SKM-1 treated with dmso at 0.1 percent for 144 hours (cell line): ENCODE data around the gene OTC.

Experiments used
- DNase-seq: peaks from one replicate; lab custom pipeline; 2025; ENCODE audit not compliant: unreplicated experiment; lab: John Stamatoyannopoulos, UW

The OTC gene

DNA sequence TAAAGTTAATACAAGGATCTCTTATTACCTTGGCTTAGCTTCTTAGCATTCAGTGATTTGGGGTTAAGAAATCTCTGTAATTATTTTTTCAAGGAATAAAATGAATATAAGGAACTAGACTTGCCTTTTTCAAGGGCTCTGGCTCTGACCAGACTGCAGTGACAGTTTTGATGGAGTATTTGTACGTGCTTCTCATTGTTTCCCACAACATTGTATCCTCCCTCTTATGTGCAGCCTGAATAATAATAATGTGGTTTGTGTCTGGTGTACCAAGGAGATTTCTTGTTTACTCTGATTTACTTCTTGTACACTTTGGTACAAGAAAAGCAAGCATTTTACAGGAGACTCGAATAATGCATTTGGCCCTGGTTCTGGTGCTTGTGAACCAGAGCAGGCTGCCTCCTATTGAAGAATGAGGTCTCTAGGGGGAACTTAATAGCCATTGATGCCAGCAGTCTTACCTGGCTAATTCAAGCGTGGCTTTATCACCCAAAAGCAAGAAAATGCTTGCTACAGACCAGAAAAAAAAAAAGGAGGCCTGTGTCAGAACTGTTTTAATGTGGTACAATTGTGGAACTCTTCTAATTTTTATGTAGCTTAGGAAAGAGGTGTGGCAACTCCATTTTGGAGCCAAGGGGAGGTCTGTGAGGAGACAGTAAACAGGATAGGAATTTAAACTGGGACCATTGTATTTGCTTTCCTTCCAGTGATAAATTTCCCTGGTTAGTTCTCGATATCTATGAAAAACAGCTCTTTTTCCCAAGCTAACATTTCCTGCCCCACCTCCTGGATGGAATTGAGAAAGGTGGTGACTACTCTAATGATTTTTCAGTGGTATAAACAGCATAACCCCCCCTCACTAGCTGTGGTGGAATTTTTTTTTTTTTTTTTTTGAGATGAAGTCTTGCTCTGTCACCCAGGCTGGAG is 5.6 kb downstream of the OTC start:
- no peak for DNase-seq

DNA sequence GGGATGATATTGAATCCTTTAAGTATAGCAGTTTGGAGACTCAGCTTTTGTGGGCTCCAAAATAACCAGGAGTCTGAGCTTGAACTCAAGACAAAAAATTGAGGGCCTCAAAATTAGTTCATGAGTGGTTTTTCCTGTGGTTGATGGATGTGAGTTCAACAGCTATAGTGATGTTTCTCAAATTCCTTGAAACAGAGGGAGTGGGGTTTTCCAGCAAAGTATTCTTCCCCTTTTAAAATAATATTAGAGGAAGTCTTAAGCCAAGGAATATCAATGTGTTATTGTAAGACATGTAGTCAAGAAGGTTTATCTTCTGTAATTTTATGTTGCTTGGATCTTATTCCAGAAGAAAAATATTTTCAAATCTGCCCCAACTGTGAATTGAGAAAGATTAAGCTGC is 10.6 kb downstream of the OTC start:
- no peak for DNase-seq

DNA sequence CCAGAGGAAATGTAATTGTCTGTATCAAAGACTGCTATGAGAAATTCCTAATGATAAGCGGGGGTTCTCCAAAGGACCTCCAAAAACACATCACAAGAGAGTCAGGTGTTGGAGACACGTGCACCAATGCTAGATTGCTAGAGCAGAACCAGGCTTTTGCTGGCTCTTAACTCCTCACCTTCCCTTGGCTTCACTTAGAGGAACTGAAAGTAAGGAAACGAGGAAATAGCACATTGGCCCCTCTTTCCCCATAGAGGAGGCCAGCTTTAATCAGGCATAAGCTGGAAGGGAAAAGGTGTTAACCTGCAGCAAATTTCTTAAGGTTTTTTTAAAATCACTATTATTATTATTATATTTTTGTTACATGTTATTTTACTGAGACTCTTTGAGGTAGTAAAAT is 13.6 kb downstream of the OTC start:
- peak; percentile 50 for DNase-seq

DNA sequence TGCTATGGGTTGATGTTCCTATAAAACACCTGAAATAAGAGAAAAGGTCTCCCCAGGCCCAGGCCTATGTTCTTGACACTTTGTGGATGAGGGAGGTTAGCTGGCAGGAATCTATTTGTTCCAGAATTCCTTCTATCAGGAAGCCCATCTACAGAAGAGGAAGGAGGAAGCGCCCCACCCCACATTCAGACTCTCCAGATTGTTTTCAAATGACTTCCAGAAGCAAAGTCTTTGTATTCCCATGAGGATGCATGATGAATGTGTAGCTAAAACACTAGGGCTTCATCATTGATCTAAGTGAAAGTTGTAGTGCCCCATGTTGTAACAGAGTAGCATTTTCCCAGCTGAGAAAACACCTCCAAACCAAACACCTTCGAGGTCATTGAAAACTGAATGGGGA is 16.4 kb downstream of the OTC start:
- DNase-seq, result no peak

DNA sequence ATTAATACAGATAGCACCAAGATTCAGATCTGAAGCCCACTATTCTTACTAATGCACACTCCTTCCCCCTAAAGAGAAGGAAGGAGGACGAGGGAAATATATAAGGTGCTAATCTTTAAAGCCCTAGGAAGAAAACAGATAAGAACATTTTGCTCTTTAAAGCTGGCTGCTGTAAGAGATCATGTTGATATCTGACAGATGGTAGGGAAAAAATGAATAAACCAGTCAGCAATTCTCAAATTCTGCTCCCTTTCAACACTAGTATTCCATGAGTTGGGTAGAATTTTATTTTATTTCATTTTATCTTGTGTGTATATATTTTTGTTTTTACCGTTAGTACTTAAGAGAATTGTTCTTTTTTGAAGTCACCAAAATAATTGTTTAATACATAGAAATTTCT is 19.2 kb downstream of the OTC start:
- no peak for DNase-seq

GRCh38 chrX:38374431-38374830 is 22.0 kb downstream of the OTC start:
- no peak for DNase-seq

- DNase-seq, result no peak
Observed at GRCh38 chrX:38375891-38376290, 23.5 kb downstream of the OTC start.

- no peak for DNase-seq
Observed at GRCh38 chrX:38376747-38377146, 24.3 kb downstream of the OTC start.

DNA sequence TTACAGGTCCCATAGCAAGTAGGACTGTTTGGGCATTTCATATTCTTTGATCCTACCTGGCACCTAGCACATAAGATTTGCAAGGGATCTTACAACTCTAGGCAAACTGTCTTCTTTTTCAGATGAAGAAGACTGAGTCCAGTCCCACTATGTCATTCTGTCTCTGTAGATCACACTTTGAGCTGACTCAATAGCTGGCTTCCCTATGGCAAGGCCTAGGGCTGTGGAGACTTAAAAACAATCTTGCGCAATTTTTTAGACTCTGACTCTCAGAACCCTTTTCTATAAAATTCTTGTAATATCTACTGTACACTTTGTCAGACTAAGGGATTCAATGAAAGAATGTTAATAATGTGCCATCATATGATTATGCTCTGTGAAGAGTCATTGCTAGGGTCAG is 26.7 kb downstream of the OTC start:
- DNase-seq, result peak; percentile 6

DNA sequence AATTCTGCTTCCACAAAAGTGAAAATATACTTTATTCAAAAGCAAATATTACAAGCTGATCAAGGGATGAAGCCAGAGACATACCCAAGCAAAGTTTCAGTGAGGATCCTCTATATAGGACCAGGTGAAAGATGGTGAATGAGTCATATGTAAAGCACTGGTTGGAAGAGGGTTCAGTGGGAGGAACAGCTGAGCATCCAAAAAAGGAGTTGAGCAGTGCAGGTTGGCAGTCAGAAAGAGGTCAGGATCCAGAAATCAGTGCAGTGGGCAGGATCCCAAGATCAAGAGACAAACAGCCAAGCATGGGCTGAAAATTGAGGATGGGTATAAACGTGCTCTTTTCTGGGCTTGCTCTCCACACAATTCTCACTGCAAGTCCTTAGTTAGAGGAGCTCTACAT is 30.3 kb downstream of the OTC start:
- no peak for DNase-seq

DNA sequence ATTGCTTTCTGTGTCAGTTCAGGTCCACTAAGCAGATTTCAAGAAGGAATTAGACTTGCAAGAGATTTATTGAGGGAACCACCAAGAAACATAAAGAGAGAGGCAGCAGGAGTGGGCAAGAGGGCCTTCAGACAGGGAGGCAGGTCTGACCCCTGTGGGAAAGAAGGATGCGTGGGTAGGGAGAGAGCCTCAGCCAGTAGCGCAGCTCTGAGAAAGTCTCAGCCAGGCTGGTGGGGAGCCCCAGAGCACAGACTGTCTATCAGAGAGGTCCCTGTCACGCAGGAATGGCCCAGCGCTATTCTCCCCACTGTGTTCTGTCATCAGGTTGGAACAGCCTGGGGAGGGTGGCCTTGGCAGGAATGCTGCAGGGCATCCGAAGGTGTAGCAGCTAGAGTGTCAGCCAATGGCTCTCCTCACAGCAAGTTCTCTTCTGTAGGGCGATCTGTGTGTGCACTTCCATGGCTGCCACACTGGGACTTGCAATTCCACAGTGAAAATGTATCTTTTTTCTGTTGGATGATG is 48.0 kb downstream of the OTC start:
- no peak for DNase-seq

GRCh38 chrX:38402118-38402517 is 49.7 kb downstream of the OTC start:
- no peak for DNase-seq

DNA sequence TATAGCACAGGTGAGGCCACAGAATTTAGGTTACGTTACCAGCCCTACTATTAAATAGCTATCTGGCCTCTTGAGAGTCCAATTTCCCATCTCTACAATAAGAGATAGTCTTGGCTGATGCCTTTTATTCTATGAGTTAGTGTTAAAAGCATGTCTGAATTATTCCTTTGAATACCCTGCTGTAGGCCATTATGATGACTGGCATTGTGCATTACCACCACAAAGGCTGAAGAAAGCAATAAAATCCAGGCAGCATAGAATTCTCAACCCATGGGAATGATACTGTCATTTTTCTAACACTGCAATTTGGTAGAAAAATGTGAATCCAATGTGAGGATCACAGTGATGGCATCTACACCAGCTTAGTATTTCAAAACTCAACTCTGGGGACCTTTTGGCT is 51.4 kb downstream of the OTC start:
- DNase-seq, result no peak

DNA sequence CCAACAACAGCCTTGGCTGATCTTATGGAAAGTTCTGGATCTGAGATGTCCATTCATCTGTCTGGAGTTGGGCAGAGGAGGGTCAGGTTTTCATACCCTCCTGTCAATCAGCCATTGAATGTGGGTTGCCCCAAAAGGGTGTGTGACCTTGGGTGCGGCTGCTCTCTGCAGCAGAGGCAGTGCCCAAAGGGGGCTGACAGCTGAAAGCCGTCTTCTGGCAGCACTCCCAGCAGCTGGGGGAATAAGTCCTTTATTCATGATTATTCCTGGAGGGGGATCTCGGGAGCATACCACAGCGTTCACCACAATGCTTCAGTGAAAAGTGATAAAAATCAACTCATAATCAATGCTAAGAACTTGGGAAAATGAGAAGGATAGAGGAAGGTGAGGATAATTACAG is 54.7 kb downstream of the OTC start:
- DNase-seq, result no peak

GRCh38 chrX:38409289-38409688 is 56.9 kb downstream of the OTC start:
- DNase-seq, result no peak

DNA sequence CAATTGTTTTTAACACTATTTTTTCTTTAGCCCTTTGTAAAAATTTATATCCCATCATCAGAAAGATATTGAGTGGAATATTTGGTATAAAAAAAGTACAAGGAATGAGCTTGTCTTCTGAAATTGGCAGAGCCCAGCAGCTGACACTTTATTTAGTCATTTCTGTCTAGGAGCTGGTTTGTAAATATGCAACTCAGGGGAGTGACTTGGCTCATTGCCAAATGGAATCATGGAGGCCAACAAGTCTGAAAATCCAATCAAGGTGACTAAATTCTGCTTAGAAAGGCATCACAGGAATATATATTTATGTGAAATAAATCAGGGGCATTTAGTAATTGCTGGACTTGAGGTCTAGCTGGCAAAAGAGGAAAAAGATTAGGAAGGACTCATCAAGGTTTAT is 74.4 kb downstream of the OTC start:
- no peak for DNase-seq

DNA sequence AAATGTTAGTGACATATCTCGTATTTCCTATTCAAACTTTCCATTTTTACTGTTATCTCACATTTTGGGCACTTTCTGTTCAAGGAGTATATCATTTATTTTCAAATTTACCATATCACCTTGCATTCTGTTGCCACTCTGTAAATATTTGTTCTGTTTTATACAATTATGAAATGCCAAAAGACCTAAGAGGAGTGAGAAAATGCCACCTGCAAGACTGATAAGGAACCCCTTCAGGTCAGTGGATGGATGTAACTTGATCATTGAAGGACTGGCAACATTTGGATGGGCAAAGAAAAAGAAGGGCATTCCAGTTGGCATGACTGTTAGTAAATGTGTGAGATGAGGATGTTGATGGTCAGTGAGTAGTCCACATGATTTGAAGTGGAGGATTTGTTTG is 79.1 kb downstream of the OTC start:
- DNase-seq, result no peak

- DNase-seq, result no peak
Observed at GRCh38 chrX:38435130-38435529, 82.7 kb downstream of the OTC start.

DNA sequence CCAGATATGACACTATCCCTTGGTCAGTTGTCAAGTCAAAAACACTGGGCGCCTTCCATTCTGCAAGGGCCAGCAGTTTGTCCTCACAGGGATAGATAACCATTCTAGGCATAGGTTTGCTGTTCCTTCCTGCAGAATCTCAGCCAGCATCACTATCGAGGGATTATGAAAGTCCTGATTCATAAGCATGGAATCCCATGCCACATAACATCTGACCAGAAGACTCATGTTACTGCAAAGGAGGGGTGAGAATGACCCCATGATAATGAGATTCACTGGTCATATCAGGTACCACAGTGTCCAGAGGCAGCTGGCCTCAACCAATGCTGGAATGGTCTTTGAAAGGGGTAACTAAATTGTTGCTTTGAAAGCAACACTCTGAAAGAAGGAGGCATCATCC is 84.7 kb downstream of the OTC start:
- DNase-seq, result no peak

DNA sequence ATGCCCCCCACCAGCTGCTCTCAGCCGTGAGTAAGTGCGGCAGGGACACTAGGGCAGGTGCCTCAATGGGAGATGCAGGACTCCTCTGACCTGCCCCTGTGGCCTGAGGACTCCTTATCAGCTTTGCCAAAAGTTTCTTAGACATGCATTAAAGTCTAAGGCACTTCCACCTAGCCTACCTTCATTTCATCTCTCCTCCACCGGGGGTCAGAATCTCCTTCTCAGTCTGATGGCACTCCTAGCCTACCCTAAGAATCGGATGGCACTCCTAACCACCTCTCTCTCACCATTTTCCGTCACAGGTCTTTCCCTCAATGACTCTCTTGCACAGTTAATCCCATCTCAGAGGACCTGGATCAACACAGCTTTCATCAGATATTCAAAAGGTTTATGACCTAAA is 85.9 kb downstream of the OTC start:
- no peak for DNase-seq

- DNase-seq, result no peak
Observed at GRCh38 chrX:38452603-38453002, 100.2 kb downstream of the OTC start.

DNA sequence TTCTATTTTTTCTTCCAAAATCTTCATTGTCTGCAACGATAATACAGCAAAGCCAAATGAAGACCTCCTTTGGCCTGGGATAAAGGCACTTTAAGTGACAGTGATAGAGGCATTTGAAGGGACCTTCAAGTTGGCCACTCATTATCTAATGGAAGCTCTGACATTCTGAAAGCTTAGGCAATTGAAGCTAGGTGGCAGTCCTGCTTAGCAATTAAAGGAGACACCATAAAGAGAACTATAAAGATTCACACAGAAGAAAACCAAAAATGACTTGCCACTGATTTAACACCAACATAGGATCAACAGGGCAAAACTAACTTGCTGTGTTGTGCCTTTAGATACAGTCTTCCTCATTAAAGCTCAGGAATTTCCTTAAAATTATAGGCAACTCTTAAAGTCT is 105.7 kb downstream of the OTC start:
- DNase-seq, result no peak

DNA sequence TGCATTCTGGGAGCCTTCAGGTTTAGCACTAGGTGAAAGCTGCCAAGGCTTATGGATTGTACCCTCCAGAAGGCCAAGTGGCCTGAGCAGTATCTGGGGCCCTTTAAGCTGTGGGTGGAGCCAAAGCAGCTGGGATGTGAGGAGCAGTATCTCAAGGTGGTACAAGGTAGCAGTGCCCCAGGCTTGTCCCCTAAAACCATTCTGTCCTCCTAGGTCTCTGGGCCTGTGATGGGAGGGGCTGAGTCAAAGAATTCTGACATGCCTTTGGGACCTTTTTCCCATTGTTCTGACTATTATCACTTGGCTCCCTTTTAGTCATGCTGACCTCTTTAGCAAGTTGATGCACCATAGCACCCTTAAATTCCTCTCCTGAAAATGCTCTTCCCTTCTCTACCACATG is 109.9 kb downstream of the OTC start:
- no peak for DNase-seq
